Natural killer cell (primary cell): ENCODE measurements around the gene ZDBF2. TPM values are rescaled to one million over a fixed set of nuclear protein-coding genes. Genes with fewer than 3 reads are reported as not detected.

ENCODE experiments used
- ATAC-seq, 3 donors: fragments of 150-1000 bp in 2 of 3; fragments of 200-7000 bp in 1 of 3; cut with Tn5 transposase; 1 replicate in 1 of 3; 2 replicates in 2 of 3; pipeline ENCODE4 v1.10.0; 2021; ENCODE audit warnings: mild to moderate bottlenecking in 2 of 3, moderate library complexity in 2 of 3
- DNase-seq, 2 donors: peaks; one replicate each; pipeline versions ENCODE4 v3.0.0 to v3.0.0-alpha.2; 2013 to 2021; ENCODE audit warnings: mixed read lengths in 1 of 2
- H3K27ac ChIP-seq: one replicate; pipeline ENCODE4 v1.5.1; 2013; ENCODE audit warnings: mild to moderate bottlenecking, low read length
- H3K27me3 ChIP-seq: one replicate; pipeline ENCODE4 v1.6.1; 2013; ENCODE audit warnings: low read length; ENCODE audit not compliant: control insufficient read depth, insufficient read depth
- H3K36me3 ChIP-seq: one replicate; pipeline ENCODE4 v1.6.1; 2013; ENCODE audit warnings: low read length; ENCODE audit not compliant: control insufficient read depth, insufficient read depth
- H3K4me1 ChIP-seq: one replicate; pipeline ENCODE4 v1.6.1; 2013; ENCODE audit warnings: low read length; ENCODE audit not compliant: control insufficient read depth, insufficient read depth
- H3K4me3 ChIP-seq: one replicate; pipeline ENCODE4 v1.5.1; 2013; ENCODE audit warnings: low read length
- H3K9me3 ChIP-seq: one replicate; pipeline ENCODE4 v1.6.1; 2013; ENCODE audit warnings: low read length; ENCODE audit not compliant: control insufficient read depth, insufficient read depth
- H3K27ac Mint-ChIP-seq, 2 donors: one replicate each; pipeline ENCODE4 v1.8.0; 2022; ENCODE audit warnings: mild to moderate bottlenecking in 2 of 2, mixed read lengths in 2 of 2, moderate library complexity in 1 of 2
- H3K27me3 Mint-ChIP-seq, 2 donors: one replicate each; pipeline ENCODE4 v1.8.0; 2022; ENCODE audit warnings: low read depth in 2 of 2, mixed read lengths in 2 of 2
- H3K36me3 Mint-ChIP-seq: one replicate; pipeline ENCODE4 v1.8.0; 2022; ENCODE audit warnings: mixed read lengths
- H3K4me1 Mint-ChIP-seq, 2 donors: one replicate each; pipeline ENCODE4 v1.8.0; 2022; ENCODE audit warnings: mixed read lengths in 2 of 2
- H3K4me3 Mint-ChIP-seq: one replicate; pipeline ENCODE4 v1.8.0; 2022; ENCODE audit warnings: mild to moderate bottlenecking, moderate library complexity, mixed read lengths
- H3K9me3 Mint-ChIP-seq, 2 donors: one replicate each; pipeline ENCODE4 v1.8.0; 2022; ENCODE audit warnings: mixed read lengths in 2 of 2
- CTCF ChIP-seq: fragments of 200-600 bp; IDR thresholded peaks from one replicate; pipeline ENCODE4 v1.8.0; 2022; ENCODE audit warnings: antibody characterized with exemption
- WGBS: methylation state at CpG from one replicate; pipeline ENCODE4 v1.1.7; 2013; ENCODE audit warnings: missing lambda C conversion rate; ENCODE audit not compliant: insufficient coverage; 5-methylcytosine and 5-hydroxymethylcytosine counted together
- intact Hi-C: fragments of 100-400 bp; cut with micrococcal nuclease; formaldehyde crosslinking; loops from one replicate; pipeline ENCODE4 v1.14.2; 2022
- total RNA-seq, 4 donors: library from RNA; stranded (reverse); fragments of 120-200 nt in 1 of 4; gene quantifications; one replicate each; pipeline versions ENCODE4 v1.2.3 to v1.2.4, GENCODE V29; 2013 to 2022

Gene ZDBF2
- total RNA-seq, 3 donors from 2014 or later (not counting 1 experiment from before 2014, with no cell fraction given) = 2.1 to 8.4 (median 6.5) TPM

GRCh38 chr2:206266130-206267125 lies 8.0 kb upstream of the ZDBF2 start:
- 60% methylated on average over 9 of the region's 10 CpGs for WGBS
- Mint-ChIP-seq H3K4me3 (no peak overlapping the region), H3K9me3 (no peaks in the 10 kb centered on the region), H3K27me3 (peaks cover 42 to 51% of the 10 kb centered on the region in 2 donors), H3K36me3 (no peaks in the 10 kb centered on the region), H3K4me1 (peaks cover 0 to 5% of the 10 kb centered on the region in 2 donors), H3K27ac (no peak overlapping the region)
- no peak overlapping the region for H3K4me3 ChIP-seq
- intact Hi-C loops = no loop called here
- no peak overlapping the region for H3K27ac ChIP-seq
- no peaks in the 10 kb centered on the region for H3K9me3 ChIP-seq
- H3K36me3 ChIP-seq = no peaks in the 10 kb centered on the region
- no peak for ATAC-seq
- no peaks in the 10 kb centered on the region for H3K4me1 ChIP-seq
- peaks cover 36% of the 10 kb centered on the region for H3K27me3 ChIP-seq
- no peak for DNase-seq
- TF ChIP-seq CTCF = no peak

- peaks cover 43 to 52% of the 10 kb centered on the region in 2 donors for H3K27me3 Mint-ChIP-seq
- no peaks in the 10 kb centered on the region for H3K36me3 Mint-ChIP-seq
- H3K9me3 Mint-ChIP-seq = no peaks in the 10 kb centered on the region
- TF ChIP-seq CTCF = no peak
- H3K4me1 Mint-ChIP-seq = peaks cover 0 to 5% of the 10 kb centered on the region in 2 donors
- no peaks in the 10 kb centered on the region for H3K4me1 ChIP-seq
- H3K27ac ChIP-seq = no peak overlapping the region
- H3K36me3 ChIP-seq = no peaks in the 10 kb centered on the region
- no peak for ATAC-seq
- H3K27me3 ChIP-seq = peaks cover 35% of the 10 kb centered on the region
- no peak overlapping the region for H3K27ac Mint-ChIP-seq
- H3K4me3 Mint-ChIP-seq = no peak overlapping the region
- H3K4me3 ChIP-seq = no peak overlapping the region
- 51% methylated on average over 5 of the region's 5 CpGs for WGBS
- no peak for DNase-seq
- no peaks in the 10 kb centered on the region for H3K9me3 ChIP-seq
- intact Hi-C loops = no loop called here
These were observed 6.9 kb upstream of the ZDBF2 start for GRCh38 chr2:206267567-206267966.

GRCh38 chr2:206271065-206271464 lies 3.4 kb upstream of the ZDBF2 start:
- no peak for ATAC-seq
- Mint-ChIP-seq H3K9me3 (no peaks in the 10 kb centered on the region), H3K4me3 (no peak overlapping the region), H3K4me1 (peaks cover 9 to 17% of the 10 kb centered on the region in 2 donors), H3K27ac (no peak overlapping the region), H3K27me3 (peaks cover 31 to 54% of the 10 kb centered on the region in 2 donors), H3K36me3 (no peaks in the 10 kb centered on the region)
- H3K9me3 ChIP-seq = no peaks in the 10 kb centered on the region
- no peaks in the 10 kb centered on the region for H3K36me3 ChIP-seq
- DNase-seq = no peak
- intact Hi-C loops = no loop called here
- no peak overlapping the region for H3K27ac ChIP-seq
- TF ChIP-seq CTCF = no peak
- H3K4me1 ChIP-seq = peaks cover 14% of the 10 kb centered on the region
- no peak overlapping the region for H3K4me3 ChIP-seq
- no CpG with 5 or more reads among the region's 1 CpG for WGBS
- H3K27me3 ChIP-seq = peaks cover 27% of the 10 kb centered on the region
